ENCODE data around the gene GRAMD1A. TPM values are rescaled to one million over a fixed set of nuclear protein-coding genes. Genes with fewer than 3 reads are reported as not detected.
A peak's percentile ranks its signal among the peaks of the same experiment; 100 is the strongest.
"Not testable (repeated sequence)": the region's sequence is repeated elsewhere in the genome, so short reads cannot be mapped to it uniquely, and the experiment has no call there.

The GRAMD1A gene
- total RNA-seq, 1 donor from 2014 or later: 79.6 TPM

DNA sequence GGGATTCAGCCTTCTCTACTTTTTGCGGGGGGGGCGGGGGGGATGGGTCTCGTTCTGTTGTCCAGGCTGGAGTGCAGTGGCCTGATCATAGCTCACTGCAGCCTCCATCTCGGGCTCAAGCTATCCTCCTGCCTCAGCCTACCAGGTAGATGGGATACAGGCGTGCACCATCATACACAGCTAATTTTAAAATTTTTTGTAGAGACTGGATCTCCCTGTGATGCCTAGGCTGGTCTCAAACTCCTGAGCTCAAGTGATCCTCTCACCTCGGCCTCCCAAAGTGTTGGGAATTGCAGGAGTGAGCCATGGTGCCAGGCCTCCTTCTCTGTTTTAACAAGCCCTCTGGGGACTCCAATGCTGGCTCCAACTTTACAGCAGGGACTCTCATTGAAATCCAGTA is 35.5 kb upstream of the GRAMD1A start:
- Mint-ChIP-seq H3K36me3 (peaks cover 30% of the 10 kb centered on the region), H3K9me3 (peaks cover 10% of the 10 kb centered on the region), H3K4me3 (peak overlapping the region; percentile 80), H3K27ac (no peak overlapping the region), H3K4me1 (ENCODE audit: unreplicated experiment) (peaks cover 16% of the 10 kb centered on the region), H3K27me3 (peaks cover 5% of the 10 kb centered on the region)
- TF ChIP-seq CTCF (conservative IDR thresholded peaks at IDR 0.05): no peak
- DNase-seq (ENCODE audit: extremely low spot score, unreplicated experiment): no peak

DNA sequence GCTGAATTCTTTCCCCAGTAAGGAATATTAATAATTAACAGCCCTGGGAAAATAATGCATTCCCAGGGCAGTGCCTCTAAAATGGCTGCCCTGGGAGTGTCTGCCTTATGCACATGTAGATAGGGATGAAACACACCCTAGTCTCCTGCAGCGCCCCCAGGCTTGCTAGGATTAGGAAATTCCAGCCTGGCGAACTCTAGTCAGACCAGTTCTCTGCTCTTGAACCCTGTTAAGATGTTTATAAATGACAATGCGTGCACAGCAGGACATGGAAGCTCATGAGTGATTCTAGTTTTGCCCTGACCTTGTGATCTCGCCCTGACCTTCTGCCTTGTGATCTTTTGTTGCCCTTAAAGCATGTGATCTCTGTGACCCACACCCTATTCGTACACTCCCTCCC is 34.6 kb upstream of the GRAMD1A start:
- Mint-ChIP-seq H3K36me3 (peaks cover 21% of the 10 kb centered on the region), H3K4me3 (peak overlapping the region; percentile 78), H3K9me3 (peaks cover 10% of the 10 kb centered on the region), H3K4me1 (ENCODE audit: unreplicated experiment) (peaks cover 16% of the 10 kb centered on the region)
- H3K27ac Mint-ChIP-seq; H3K27me3 Mint-ChIP-seq; DNase-seq (ENCODE audit: extremely low spot score, unreplicated experiment): not testable (repeated sequence)

GRCh38 chr19:34967551-34967950 is 32.6 kb upstream of the GRAMD1A start:
- H3K36me3 Mint-ChIP-seq: peaks cover 6% of the 10 kb centered on the region
- no peak for TF ChIP-seq CTCF (conservative IDR thresholded peaks at IDR 0.05)
- peaks cover 7% of the 10 kb centered on the region for H3K4me1 Mint-ChIP-seq (ENCODE audit: unreplicated experiment)
- H3K4me3 Mint-ChIP-seq: no peak overlapping the region
- H3K27me3 Mint-ChIP-seq: peaks cover 5% of the 10 kb centered on the region
- peak; percentile 24 for DNase-seq (ENCODE audit: extremely low spot score, unreplicated experiment)
- no peak overlapping the region for H3K27ac Mint-ChIP-seq
- H3K9me3 Mint-ChIP-seq: peaks cover 10% of the 10 kb centered on the region

GRCh38 chr19:34969721-34970120 is 30.4 kb upstream of the GRAMD1A start:
- no peak for TF ChIP-seq CTCF (conservative IDR thresholded peaks at IDR 0.05)
- H3K4me1 Mint-ChIP-seq (ENCODE audit: unreplicated experiment): peaks cover 6% of the 10 kb centered on the region
- H3K27me3 Mint-ChIP-seq: peaks cover 10% of the 10 kb centered on the region
- DNase-seq (ENCODE audit: extremely low spot score, unreplicated experiment): peak; percentile 24
- no peaks in the 10 kb centered on the region for H3K36me3 Mint-ChIP-seq
- no peak overlapping the region for H3K4me3 Mint-ChIP-seq
- peaks cover 10% of the 10 kb centered on the region for H3K9me3 Mint-ChIP-seq
- H3K27ac Mint-ChIP-seq: no peak overlapping the region

DNA sequence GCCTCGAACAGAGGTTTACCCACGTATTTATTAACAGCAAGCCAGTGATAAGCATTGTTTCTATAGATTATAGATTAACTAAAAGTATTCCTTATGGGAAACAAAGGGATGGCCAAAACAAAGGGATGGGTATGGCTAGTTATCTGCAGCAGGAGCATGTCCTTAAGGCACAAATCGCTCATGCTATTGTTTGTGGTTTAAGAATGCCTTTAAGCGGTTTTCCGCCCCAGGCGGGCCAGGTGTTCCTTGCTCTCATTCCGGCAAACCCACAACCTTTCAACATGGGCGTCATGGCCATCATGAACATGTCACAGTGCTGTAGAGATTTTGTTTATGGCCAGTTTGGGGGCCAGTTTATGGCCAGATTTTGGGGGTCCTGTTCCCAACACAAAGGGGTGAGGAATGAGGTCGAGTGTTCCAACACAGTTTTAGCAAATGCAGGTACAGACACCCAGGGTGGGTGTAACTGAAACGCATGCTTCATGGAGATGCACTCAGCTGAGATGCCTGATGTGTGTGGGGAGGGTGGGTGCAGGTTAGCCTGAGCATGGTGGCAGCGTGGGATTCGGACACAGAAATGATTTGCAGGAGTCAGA is 29.8 kb upstream of the GRAMD1A start:
- peaks cover 10% of the 10 kb centered on the region for H3K27me3 Mint-ChIP-seq
- peaks cover 10% of the 10 kb centered on the region for H3K9me3 Mint-ChIP-seq
- not testable (repeated sequence) for H3K4me1 Mint-ChIP-seq (ENCODE audit: unreplicated experiment); H3K36me3 Mint-ChIP-seq; H3K27ac Mint-ChIP-seq; H3K4me3 Mint-ChIP-seq
- DNase-seq (ENCODE audit: extremely low spot score, unreplicated experiment): peak; percentile 57

GRCh38 chr19:34972163-34972705 is 27.9 kb upstream of the GRAMD1A start:
- DNase-seq (ENCODE audit: extremely low spot score, unreplicated experiment): peak; percentile 34
- no peaks in the 10 kb centered on the region for H3K36me3 Mint-ChIP-seq
- H3K4me3 Mint-ChIP-seq: no peak overlapping the region
- H3K9me3 Mint-ChIP-seq: peaks cover 6% of the 10 kb centered on the region
- peaks cover 10% of the 10 kb centered on the region for H3K27me3 Mint-ChIP-seq
- H3K27ac Mint-ChIP-seq: no peak overlapping the region
- peaks cover 6% of the 10 kb centered on the region for H3K4me1 Mint-ChIP-seq (ENCODE audit: unreplicated experiment)
- TF ChIP-seq CTCF (conservative IDR thresholded peaks at IDR 0.05): no peak

Data from type B pancreatic cell (in vitro differentiated cells).